Head of caudate nucleus (tissue), 42 donors: ENCODE measurements around the gene APBA1.
"Not testable (repeated sequence)": the region's sequence is repeated elsewhere in the genome, so short reads cannot be mapped to it uniquely, and the experiment has no call there.

ENCODE experiments used
- DNase-seq, 42 donors: peaks; one replicate each; pipeline versions ENCODE4 v3.0.0 to v3.0.0-alpha.2; 2020 to 2021; ENCODE audit warnings: mixed read lengths in 7 of 42
- intact Hi-C: fragments of 100-400 bp; cut with DNase I; formaldehyde crosslinking; loops from one replicate; pipeline ENCODE4 v1.15.0; 2022

The APBA1 gene

GRCh38 chr9:69619233-69619632 lies 52.9 kb downstream of the APBA1 start:
- intact Hi-C loops, result no loop called here
- DNase-seq, result no peak

- intact Hi-C loops, result no loop called here
- DNase-seq, result no peak
Observed at GRCh38 chr9:69617006-69617405, 55.2 kb downstream of the APBA1 start.

GRCh38 chr9:69615880-69616279 lies 56.3 kb downstream of the APBA1 start:
- no peak for DNase-seq
- intact Hi-C loops, result no loop called here

- no peak for DNase-seq
- intact Hi-C loops, result no loop called here
Observed at GRCh38 chr9:69611221-69611620, 61.0 kb downstream of the APBA1 start.

- intact Hi-C loops, result no loop called here
- DNase-seq, result no peak
Observed at GRCh38 chr9:69609156-69609555, 63.0 kb downstream of the APBA1 start.

- no peak for DNase-seq
Observed at GRCh38 chr9:69606089-69606488, 66.1 kb downstream of the APBA1 start.

GRCh38 chr9:69605406-69605805 lies 66.8 kb downstream of the APBA1 start:
- no peak for DNase-seq
- intact Hi-C loops, result no loop called here

More at GRCh38 chr9:69606089-69606488, 66.1 kb downstream of the APBA1 start:
- intact Hi-C loops, result no loop called here

GRCh38 chr9:69604568-69605219 lies 67.5 kb downstream of the APBA1 start:
- intact Hi-C loops, result no loop called here
- DNase-seq, result no peak

- DNase-seq, result no peak
- intact Hi-C loops, result no loop called here
Observed at GRCh38 chr9:69603656-69604055, 68.5 kb downstream of the APBA1 start.

- intact Hi-C loops, result no loop called here
Observed at GRCh38 chr9:69602773-69603172, 69.4 kb downstream of the APBA1 start.

GRCh38 chr9:69601698-69602097 lies 70.5 kb downstream of the APBA1 start:
- intact Hi-C loops, result no loop called here
- DNase-seq, result no peak

More at GRCh38 chr9:69602773-69603172, 69.4 kb downstream of the APBA1 start:
- no peak for DNase-seq

- DNase-seq, result no peak
- intact Hi-C loops, result no loop called here
Observed at GRCh38 chr9:69600314-69601047, 71.7 kb downstream of the APBA1 start.

- DNase-seq, result no peak
- intact Hi-C loops, result no loop called here
Observed at GRCh38 chr9:69599232-69599971, 72.8 kb downstream of the APBA1 start.

GRCh38 chr9:69596906-69597305 lies 75.3 kb downstream of the APBA1 start:
- DNase-seq, intact Hi-C loops: not testable (repeated sequence)

- no peak for DNase-seq
- intact Hi-C loops, result no loop called here
Observed at GRCh38 chr9:69594180-69594579, 78.0 kb downstream of the APBA1 start.

GRCh38 chr9:69593756-69594155 lies 78.4 kb downstream of the APBA1 start:
- DNase-seq, result no peak
- intact Hi-C loops, result no loop called here

- intact Hi-C loops, result no loop called here
- no peak for DNase-seq
Observed at GRCh38 chr9:69593301-69593700, 78.9 kb downstream of the APBA1 start.

GRCh38 chr9:69590266-69590665 lies 81.9 kb downstream of the APBA1 start:
- intact Hi-C loops, result no loop called here
- peak in 21 of 42 donors; percentile 6 to 62 (median 20) for DNase-seq

- intact Hi-C loops, result no loop called here
- no peak for DNase-seq
Observed at GRCh38 chr9:69589156-69589555, 83.0 kb downstream of the APBA1 start.

- intact Hi-C loops, result no loop called here
- no peak for DNase-seq
Observed at GRCh38 chr9:69585571-69585970, 86.6 kb downstream of the APBA1 start.
